HG02852 (cell line): ENCODE results near the gene FGD6.
"Not testable (repeated sequence)": the region's sequence is repeated elsewhere in the genome, so short reads cannot be mapped to it uniquely, and the experiment has no call there.

Experiments used
- ATAC-seq: cut with Tn5 transposase; IDR thresholded peaks from one replicate; pipeline ENCODE4 v1.9.1; 2021; ENCODE audit warnings: mild to moderate bottlenecking, moderate library complexity; ENCODE audit not compliant: unreplicated experiment

FGD6 gene

GRCh38 chr12:95235621-95236020 lies 18.4 kb upstream of the FGD6 start:
- ATAC-seq = not testable (repeated sequence)

DNA sequence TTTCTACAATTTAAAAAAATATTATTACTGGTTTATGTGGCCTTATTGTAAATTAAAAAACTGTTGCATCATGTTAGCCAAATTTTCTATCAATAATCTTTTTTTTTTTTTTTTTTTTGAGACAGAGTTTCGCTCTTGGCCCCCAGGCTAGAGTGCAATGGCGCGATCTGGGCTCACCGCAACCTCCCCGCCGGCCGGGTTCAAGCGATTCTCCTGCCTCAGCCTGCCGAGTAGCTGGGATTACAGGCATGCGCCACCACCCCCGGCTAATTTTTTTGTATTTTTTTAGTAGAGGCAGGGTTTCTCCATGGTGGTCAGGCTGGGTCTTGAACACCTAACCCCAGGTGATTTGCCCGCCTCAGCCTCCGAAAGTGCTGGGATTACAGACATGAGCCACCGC lies 16.9 kb upstream of the FGD6 start:
- ATAC-seq = not testable (repeated sequence)

DNA sequence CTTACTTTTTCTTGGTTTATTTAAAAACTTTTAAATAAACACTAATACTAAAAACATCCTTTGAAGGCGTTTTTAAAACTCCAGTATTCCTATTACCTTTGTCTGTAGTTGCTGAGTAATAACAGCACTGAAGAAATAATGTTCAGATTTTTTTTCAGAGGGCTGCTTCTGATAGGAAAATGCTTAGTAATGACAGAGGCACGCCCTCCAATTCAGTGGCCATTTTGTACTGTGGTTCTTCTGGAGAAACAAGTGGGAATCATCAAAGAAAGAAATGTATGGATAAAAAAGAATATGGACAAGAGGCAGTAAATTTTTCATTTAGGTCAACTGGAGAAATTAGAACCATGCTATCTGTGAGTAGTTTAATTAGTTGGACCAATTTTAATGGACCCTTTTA lies 13.9 kb upstream of the FGD6 start:
- ATAC-seq = no peak

GRCh38 chr12:95230313-95230712 lies 13.0 kb upstream of the FGD6 start:
- no peak for ATAC-seq

DNA sequence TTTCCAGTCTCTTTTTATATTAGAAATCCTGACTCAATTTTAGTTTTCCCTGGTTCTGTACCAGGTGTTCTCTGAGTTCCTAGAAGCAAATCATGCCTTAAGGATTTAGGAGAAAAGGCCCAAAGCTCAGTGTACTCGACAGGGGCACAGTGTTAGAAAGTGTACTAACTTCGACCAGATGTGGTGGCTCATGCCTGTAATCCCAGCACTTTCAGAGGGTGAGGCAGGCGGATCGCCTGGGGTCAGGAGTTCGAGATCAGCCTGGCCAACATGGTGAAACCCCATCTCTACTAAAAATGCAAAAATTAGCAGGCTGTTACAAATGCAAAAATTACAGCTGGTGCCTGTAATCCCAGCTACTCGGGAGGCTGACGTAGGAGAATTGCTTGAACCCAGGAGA lies 12.4 kb upstream of the FGD6 start:
- ATAC-seq = no peak

- ATAC-seq = no peak
These were observed 11.3 kb upstream of the FGD6 start for GRCh38 chr12:95228617-95229016.

GRCh38 chr12:95227818-95228356 lies 10.6 kb upstream of the FGD6 start:
- no peak for ATAC-seq

- ATAC-seq = no peak
These were observed 8.5 kb upstream of the FGD6 start for GRCh38 chr12:95225645-95226212.

DNA sequence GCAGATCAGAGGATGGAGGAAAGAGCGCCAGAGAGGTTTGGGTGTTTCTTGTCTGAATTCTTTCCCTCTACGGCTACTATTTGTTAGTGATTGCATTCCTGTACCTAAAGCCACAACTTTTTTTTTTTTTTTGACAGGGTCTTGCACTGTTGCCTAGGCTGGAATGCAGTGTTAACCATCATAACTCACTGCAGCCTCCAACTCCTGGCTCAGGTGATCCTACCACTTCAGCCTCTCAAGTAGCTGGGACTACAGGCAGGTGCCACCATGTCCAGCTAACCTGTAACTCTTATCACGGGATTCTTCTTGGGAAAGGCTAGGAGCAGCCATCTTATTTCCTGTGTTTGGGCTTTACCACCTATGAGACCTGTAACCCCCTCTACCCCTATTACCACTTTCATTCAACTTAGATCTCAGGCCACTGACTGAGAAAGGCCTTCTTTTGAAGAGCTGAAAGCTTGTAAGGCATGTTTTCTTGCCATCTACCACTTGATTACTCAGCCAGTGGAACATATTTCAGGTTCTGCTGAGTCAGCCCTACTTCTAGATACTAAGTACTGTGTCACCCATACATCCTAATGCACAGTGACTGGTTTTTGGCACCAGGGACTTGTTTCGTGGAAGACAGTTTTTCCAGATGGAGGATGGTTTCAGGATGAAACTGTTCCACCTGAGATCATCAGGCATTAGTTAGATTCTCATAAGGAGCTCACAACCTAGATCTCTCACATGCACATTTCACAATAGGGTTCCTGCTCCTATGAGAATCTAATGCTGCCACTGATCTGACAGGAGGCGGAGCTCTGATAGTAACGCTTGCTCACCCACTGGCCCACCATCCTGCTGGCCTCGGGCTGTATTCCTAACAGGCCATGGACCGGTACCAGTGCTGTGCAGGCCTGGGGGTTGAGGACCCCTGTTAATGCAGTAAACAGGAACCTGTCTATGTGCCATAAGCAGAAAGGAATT lies 7.2 kb upstream of the FGD6 start:
- ATAC-seq = no peak

DNA sequence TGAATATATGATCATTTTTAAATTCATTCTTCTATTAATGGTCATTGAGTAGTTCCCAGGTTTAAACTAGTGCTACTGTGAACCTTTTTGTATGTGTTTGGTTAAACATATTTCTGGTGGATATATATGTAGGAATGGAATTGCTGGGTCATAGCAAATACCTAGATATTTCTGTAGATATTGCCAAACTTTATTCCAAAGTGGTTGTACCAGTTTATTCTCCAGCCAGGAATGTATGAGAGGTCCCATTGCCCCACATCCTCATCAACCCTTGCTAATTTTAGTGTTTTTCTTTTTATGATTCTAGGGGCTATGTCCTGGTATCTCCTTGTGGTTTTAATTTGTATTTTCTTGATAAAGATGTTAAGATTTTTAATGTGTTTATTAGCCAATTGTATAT lies 3.5 kb upstream of the FGD6 start:
- no peak for ATAC-seq

GRCh38 chr12:95220190-95220589 lies 2.9 kb upstream of the FGD6 start:
- no peak for ATAC-seq

DNA sequence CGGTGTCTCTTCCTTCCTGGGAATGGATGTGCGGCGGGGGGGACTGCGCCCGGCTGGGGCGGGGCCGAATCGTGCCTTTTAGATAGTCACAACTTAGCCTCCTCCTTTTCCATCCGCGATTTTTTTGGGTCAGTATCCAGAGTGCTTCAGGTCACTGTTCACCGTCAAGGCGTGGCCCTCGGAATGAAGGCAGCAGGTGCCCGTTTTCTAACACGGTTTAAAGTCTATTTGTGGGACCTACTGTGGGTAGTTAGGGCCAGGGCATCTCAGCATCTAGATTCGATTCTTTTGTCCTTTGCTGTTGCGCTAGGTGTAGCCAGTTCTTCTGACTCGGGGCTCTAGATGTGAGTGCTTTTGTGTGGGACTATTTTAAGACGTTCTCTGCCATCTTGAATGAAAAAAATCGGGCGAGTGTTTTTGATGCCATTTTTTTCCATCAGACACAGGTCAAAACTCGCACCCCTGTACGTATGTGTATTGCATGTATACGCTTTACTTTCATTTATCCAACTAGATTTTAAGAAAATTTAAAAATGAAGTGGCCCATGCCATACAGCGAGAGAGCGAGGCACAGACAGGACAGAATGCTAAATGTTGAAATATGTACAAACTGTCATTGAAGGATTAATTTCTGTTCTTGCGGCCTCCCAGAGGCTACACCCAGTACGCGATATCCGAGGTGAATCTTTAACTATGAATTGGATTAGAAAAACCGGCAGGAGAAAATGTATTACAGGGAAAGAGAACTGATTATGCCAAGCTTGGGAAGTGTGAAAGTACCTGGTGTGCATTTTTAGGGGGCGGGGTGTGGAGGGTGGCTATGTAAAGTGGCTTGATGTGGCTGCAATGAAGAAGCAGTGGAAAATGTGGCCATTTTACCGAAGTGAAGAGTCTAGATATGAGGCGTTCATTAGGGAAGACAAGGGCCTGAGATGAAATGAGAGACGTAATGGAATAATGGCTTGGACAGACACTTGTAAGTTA lies 1.2 kb upstream of the FGD6 start:
- ATAC-seq = peak; percentile 5

DNA sequence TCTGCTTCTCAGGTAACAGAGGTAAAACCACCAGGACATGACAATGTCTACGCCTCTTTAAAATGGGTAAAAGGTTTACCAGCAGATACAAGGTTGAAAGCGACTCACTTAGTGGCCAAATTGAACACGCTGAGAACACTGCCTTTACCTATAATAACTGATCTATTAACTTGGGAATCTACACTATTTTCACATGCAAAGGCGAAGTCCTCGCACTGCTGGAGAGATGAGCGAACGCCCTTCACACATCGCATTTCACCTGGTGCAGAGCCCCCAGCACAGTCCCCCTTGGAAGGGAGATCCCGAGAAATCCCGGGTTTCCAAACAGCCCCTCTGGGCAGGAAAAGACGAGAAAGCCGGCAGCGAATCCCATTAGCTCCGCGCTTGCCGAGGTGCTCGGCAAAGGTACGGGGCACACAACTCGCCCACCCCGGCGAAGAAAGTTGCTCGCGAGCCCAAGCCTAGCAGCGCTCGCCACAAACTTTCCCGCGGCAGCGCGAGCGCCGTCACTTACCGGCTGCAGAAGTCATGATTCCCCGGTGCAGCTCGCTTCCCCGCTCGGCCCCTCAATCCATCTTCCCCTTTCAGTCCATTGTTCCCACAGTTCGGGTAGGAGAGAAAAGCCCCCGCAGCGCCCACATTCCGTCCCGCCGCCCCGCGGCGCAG lies 423 bp downstream of the FGD6 start:
- peak; percentile 30 for ATAC-seq

DNA sequence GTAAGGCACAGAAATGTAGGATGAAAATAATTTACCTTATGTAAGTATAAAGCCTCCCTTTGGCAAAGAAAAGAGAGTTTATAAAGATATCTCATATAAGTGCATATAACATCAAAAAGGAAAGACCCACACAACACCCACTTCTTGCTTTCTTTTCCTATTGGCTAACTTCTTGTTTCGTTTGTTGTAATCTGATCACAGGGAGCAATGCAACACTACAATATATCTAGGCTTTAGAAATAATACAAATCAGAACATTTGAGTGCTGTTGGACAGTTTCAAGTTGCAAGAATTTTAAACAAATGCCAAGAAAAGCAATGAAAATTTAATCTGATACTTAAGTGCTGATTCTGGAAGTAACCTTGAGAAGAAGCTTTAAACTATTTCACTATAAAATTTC lies 1.3 kb downstream of the FGD6 start:
- ATAC-seq = no peak

GRCh38 chr12:95214466-95214865 lies 2.8 kb downstream of the FGD6 start:
- no peak for ATAC-seq

DNA sequence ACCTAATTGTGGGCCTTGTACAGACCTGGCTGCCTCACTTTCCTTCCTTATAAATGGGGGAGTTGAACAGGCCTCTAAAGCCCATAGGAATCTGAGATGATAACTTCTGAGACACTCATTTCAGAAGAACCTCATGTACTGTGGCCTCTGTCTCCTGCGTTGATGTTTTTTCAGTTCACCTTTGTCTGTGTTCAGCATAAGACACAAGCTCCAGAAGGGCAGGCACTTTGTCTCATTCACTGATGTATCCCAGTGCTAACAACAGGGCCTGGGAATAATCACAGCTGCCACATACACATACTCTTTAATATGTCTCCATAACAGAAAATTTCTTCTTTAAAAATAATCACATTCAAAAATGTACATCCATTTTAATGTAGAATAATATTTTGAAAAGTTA lies 3.3 kb downstream of the FGD6 start:
- no peak for ATAC-seq

- ATAC-seq = no peak
These were observed 4.1 kb downstream of the FGD6 start for GRCh38 chr12:95213119-95213518.

DNA sequence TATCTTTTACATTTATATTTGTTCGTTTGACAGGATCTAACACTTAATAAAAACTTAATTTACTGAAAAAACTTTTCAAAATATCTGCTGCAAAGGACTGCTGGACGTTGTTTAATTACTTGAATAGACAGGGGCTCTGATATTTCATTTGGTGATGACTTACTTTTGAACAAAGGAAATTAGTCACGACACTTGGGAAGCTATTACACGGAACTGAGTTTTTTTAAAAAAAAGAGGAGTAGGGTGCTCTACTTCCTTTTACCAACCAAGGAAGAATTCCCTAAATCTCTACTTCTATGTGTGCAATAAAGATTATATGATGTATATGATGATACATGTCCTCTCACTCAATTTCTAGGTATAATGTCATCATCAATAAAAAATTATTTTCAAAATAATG lies 4.7 kb downstream of the FGD6 start:
- no peak for ATAC-seq

DNA sequence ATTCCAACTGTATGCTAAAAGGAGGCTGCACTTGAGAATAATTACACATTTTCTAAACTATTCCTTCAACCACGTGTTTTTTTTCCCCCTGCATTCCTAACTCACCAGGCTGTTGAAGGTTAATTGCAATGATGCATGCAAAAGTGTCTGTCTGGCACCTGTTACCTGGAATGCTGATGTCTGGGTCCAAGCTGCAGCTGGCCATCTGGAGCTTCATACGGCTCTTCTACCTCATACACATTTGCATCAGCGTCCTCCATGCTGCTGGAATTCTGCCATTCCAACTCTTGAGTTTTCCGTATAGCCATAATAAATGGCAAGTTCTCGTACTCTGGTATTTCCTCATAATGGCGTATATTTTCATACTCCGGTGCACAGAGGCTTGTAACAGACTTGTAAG lies 8.6 kb downstream of the FGD6 start:
- ATAC-seq = no peak

GRCh38 chr12:95207407-95207806 lies 9.9 kb downstream of the FGD6 start:
- ATAC-seq = no peak
